ENCODE data around the gene SKAP2.

The SKAP2 gene, protein sequence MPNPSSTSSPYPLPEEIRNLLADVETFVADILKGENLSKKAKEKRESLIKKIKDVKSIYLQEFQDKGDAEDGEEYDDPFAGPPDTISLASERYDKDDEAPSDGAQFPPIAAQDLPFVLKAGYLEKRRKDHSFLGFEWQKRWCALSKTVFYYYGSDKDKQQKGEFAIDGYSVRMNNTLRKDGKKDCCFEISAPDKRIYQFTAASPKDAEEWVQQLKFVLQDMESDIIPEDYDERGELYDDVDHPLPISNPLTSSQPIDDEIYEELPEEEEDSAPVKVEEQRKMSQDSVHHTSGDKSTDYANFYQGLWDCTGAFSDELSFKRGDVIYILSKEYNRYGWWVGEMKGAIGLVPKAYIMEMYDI

DNA sequence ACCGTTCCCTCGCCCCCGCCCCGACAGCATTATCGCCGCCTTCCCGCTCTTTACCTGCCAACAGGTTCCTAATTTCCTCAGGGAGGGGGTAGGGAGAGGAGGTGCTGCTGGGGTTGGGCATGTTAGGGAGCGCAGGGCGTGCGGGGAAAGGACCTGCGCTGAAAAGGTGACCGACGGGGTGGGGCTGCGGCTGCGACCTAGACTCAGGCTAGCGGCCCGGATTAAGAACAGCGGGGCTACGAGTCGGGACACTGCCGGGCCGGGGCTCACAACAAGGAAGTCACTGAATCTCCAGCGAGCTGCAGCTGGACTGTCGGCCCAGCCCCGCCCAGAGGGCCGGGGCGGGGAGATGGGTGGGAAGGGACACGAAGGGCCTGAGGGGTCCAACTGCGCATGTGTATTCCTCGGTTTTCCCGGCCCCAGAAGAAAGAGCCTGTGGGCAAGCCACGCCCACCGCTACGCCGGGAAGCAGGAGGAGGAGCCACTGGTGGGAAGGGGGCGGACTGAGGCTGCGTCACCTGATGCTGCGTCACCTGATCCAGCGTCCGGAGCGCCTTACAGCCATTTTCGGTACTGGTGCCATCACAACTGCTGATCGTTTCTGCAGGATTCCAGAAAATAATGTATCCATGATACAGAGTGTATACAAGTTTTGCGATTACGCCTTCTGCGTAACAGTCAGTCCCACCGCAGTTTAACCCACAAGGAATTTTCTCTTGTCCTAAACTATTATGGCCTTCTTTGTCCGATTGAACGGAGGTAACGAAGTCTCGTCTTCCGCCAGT lies at the start of gene SKAP2:
SKAP2 (minus strand) TSS at position 282 of the 785 bp plus-strand sequence; CDS start at position 121, 161 bp downstream.
- peak; percentile 98 for DNase-seq

GRCh38 chr7:26912933-26913536 lies 48.6 kb upstream of the SKAP2 start:
- no peak for DNase-seq

GRCh38 chr7:26912338-26912737 lies 47.9 kb upstream of the SKAP2 start:
- no peak for DNase-seq

- DNase-seq, result no peak
Measured at GRCh38 chr7:26910221-26910620, 45.8 kb upstream of the SKAP2 start.

- DNase-seq, result peak; percentile 46
Measured at GRCh38 chr7:26900251-26900650, 35.9 kb upstream of the SKAP2 start.

DNA sequence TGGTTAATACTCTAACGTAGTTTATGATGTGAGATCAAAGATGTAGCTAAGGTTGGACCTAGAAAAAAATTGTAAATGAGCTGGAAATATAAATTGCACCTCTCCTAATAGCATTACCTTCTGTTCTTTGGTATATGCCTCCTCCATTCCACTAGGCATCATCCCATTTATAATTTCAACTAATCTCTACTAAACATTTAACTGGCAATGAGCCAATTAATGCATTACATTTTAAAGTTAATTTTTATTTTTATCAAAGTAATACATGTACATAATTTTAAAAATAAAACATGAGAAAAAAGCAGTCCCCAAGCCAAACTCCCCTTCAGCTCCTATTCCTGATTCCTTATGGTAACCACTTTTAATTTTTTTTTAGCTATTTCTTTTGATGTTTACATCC lies 35.1 kb upstream of the SKAP2 start:
- no peak for DNase-seq

- DNase-seq, result no peak
Measured at GRCh38 chr7:26898891-26899290, 34.5 kb upstream of the SKAP2 start.

DNA sequence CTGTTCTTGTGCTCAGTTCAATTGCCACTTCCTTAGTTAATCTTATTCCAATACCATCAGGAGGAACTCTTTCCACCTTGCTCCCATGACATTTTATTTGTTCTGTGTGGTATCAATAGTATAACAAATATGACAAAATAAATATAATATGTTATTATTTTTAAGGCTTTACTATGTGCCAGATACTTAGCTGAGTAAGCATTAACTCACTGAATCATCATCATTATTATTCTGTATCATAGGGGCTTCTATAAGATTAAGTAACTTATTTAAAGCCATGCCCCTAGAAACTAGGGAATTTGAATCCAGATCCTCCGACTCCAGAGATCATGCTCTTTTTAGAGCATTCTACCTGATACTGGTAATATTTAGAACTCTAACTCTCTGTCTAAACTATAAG lies 33.5 kb upstream of the SKAP2 start:
- DNase-seq, result no peak

DNA sequence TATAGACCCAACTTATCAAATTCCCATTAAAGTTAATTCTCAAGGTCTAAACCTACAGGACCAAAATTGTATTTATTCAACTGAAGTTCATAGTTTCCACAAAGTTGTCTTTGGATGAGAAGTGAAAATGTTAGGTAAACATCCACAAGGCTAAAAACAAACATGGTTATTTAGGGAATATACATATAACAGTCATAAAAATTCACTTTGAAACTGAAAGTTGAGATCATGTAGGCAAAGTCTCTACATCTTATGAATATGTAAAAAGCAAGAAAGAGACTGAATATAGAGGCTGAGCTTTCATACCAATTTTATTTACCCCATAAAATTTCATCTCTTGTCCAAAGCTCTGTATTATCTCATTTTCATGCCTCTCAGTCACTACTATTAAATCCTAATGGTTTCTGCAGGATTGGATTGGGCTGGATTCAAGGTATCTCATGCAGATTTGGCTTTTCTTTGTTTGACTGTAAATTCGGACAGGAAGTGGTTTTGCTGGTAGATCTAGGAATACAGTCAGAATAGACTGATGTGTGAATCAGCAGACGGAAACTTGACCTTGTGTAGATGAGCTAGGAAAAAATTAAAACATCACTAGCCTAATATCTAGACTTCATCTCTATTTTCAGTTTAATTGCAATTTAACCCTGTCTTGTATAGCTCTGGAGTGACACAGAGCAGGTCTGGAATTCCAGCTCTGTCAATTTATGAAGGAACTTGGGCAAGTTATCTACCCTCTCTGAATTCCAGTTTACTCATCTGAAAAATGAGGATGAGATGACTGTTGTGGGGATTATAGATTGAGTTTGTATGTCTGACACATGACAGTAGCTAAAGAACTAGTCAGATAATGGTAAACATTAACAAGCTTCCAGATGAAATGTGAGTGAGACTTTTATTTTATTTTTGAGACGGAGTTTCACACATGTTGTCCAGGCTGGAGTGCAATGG lies 27.3 kb upstream of the SKAP2 start:
- DNase-seq, result no peak

- DNase-seq, result no peak
Measured at GRCh38 chr7:26880852-26881251, 16.5 kb upstream of the SKAP2 start.

DNA sequence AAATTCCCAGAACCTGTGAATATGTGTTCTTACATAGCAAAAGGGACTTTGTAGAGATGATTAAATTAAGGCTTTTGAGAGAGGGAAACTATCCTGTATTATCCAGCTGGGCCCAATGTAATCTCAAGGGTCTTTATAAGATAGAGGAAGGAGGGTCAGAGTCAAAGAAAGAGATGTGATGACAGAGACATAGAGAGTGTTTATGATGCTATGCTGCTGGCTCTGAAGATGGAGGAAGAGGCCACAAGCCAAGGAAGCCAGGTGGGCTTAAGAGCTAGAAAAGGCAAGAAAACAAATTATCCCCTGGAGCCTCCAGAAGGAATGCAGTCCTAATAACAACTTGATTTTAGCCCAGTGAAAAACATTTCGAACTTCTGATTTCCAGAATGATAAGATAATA lies 15.3 kb upstream of the SKAP2 start:
- DNase-seq, result no peak

- DNase-seq, result no peak
Measured at GRCh38 chr7:26868841-26869495, 4.6 kb upstream of the SKAP2 start.

- peak; percentile 92 for DNase-seq
Measured at GRCh38 chr7:26865094-26865388, 651 bp upstream of the SKAP2 start.

- no peak for DNase-seq
Measured at GRCh38 chr7:26863518-26864308, 677 bp downstream of the SKAP2 start.

- no peak for DNase-seq
Measured at GRCh38 chr7:26862834-26863233, 1.6 kb downstream of the SKAP2 start.

DNA sequence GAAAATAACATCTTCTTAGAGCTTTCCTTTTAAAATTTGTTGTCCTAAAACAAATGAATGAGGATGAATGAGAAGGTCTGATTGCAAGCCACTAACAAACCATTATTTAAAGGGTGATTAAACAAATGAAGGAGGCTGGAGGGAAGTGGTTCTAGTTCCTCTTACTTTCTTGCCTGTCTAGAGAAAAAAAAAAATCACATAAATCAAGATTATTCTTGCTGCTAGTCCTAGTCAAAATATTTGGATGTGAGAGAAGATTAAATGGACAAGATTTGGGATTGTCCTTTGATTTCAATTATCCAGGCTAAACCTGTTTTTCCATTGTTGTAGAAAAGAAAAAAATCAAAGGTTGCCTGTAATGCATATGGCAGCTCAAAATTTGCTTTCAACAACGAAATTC lies 3.3 kb downstream of the SKAP2 start:
- no peak for DNase-seq

- DNase-seq, result peak; percentile 16
Measured at GRCh38 chr7:26860361-26860760, 4.0 kb downstream of the SKAP2 start.

GRCh38 chr7:26859720-26860119 lies 4.7 kb downstream of the SKAP2 start:
- no peak for DNase-seq

DNA sequence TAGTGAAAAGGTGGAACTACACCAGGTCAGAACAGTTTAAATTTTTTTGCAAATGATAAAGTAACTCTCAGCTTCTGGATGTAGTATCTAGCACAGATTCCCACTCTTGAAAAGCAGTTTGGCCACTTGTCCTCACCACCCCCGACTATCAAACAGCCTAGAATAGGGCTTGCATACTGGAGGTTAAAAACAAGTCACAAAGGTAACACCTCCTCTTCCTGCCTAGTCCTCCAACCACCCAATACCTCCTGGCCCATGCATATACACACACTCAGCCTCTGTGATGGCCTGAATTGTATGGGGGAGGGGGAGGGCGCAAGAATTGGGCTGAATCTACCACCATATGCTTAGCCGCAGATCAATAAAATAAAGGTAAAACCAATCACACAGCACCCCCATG lies 5.7 kb downstream of the SKAP2 start:
- DNase-seq, result no peak

DNA sequence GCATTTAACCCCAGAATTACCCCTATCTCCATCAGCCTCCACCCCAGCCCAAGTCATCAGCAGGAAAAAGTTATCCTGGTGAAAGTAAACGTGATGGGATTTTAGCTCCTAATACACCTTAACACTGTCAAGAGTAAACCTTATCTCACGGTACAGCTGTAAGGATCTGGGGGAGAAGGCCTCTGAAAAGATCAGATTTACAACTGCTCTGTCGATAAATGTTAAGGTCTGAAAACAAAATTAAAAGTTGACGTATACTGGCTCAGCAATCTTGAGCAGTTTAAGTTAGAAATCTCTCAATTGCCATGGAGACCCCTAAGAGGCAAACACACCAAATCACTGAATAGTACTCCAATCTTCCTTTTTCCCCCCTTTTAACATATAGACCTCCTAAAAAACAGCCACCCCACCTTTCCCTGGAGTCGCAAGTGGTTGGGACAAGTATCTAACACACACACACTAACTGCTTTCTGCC lies 6.1 kb downstream of the SKAP2 start:
- no peak for DNase-seq

GRCh38 chr7:26857506-26858240 lies 6.7 kb downstream of the SKAP2 start:
- DNase-seq, result no peak
